ENCODE data around the gene SNTA1. TPM values are rescaled to one million over a fixed set of nuclear protein-coding genes. Genes with fewer than 3 reads are reported as not detected.

The SNTA1 gene
- total RNA-seq, 2 experiments from 2014 or later = 36.6 to 44.8 TPM

DNA sequence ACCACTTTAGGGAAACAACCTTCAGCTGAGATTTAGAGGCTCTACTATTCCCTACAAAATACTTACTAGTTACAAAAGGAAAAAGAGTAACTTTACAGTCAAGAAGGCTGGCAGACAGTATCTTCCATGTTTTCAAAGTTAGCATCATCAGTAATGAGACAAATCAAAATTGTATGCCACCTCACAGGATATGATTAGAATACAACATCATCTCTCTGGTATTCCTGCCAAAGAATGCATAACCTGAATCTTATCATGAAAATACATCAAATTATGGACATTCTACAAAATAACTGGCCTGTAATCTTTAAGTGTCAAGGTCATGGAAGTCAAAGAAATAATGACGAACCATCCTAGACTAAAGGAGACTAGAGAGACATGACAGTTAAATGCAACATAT is 80.7 kb downstream of the SNTA1 start:
- no peaks in the 10 kb centered on the region for H4K20me1 ChIP-seq (ENCODE audit: insufficient read depth, low read length)
- peaks cover 95% of the 10 kb centered on the region for H3K36me3 ChIP-seq (ENCODE audit: insufficient read depth, low read length)
- no peak for TF ChIP-seq EZH2phosphoT487 (IDR thresholded peaks at IDR 0.05; ENCODE audit: borderline replicate concordance, low read depth, low read length)
- TF ChIP-seq, protein P1, sequence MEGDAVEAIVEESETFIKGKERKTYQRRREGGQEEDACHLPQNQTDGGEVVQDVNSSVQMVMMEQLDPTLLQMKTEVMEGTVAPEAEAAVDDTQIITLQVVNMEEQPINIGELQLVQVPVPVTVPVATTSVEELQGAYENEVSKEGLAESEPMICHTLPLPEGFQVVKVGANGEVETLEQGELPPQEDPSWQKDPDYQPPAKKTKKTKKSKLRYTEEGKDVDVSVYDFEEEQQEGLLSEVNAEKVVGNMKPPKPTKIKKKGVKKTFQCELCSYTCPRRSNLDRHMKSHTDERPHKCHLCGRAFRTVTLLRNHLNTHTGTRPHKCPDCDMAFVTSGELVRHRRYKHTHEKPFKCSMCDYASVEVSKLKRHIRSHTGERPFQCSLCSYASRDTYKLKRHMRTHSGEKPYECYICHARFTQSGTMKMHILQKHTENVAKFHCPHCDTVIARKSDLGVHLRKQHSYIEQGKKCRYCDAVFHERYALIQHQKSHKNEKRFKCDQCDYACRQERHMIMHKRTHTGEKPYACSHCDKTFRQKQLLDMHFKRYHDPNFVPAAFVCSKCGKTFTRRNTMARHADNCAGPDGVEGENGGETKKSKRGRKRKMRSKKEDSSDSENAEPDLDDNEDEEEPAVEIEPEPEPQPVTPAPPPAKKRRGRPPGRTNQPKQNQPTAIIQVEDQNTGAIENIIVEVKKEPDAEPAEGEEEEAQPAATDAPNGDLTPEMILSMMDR (conservative IDR thresholded peaks at IDR 0.05; ENCODE audit: low read length) = no peak
- no peak overlapping the region for H3K27ac ChIP-seq (ENCODE audit: low read depth, low read length, poor library complexity, severe bottlenecking)
- H3K4me2 ChIP-seq (ENCODE audit: low read length) = no peak overlapping the region
- H3K4me1 ChIP-seq (ENCODE audit: insufficient read depth, low read length, poor library complexity, severe bottlenecking) = no peaks in the 10 kb centered on the region
- H3K9me2 ChIP-seq (ENCODE audit: insufficient read depth, low read length) = no peaks in the 10 kb centered on the region
- POLR2A ChIA-PET = no interaction called here
- no peak overlapping the region for H2AFZ ChIP-seq (ENCODE audit: low read length)
- no TSS peak for BruUV-seq (replicated peaks)
- CTCF ChIA-PET (ENCODE audit: unreplicated experiment) = interaction anchor here (0.5 kb wide), 1 partner anchor 78 kb away, joined by 3 read pairs; no protein-coding TSS in a partner anchor
- no peaks in the 10 kb centered on the region for H3K9me3 ChIP-seq (ENCODE audit: low read length)
- no peak overlapping the region for H3K4me3 ChIP-seq (ENCODE audit: low read depth, low read length, poor library complexity, severe bottlenecking)
- no peak for DNase-seq (ENCODE audit: low spot score)
- intact Hi-C loops (cut with micrococcal nuclease; ENCODE audit: unreplicated experiment) = no loop called here
- H3K79me2 ChIP-seq (ENCODE audit: insufficient read depth, low read depth, low read length) = no peaks in the 10 kb centered on the region

DNA sequence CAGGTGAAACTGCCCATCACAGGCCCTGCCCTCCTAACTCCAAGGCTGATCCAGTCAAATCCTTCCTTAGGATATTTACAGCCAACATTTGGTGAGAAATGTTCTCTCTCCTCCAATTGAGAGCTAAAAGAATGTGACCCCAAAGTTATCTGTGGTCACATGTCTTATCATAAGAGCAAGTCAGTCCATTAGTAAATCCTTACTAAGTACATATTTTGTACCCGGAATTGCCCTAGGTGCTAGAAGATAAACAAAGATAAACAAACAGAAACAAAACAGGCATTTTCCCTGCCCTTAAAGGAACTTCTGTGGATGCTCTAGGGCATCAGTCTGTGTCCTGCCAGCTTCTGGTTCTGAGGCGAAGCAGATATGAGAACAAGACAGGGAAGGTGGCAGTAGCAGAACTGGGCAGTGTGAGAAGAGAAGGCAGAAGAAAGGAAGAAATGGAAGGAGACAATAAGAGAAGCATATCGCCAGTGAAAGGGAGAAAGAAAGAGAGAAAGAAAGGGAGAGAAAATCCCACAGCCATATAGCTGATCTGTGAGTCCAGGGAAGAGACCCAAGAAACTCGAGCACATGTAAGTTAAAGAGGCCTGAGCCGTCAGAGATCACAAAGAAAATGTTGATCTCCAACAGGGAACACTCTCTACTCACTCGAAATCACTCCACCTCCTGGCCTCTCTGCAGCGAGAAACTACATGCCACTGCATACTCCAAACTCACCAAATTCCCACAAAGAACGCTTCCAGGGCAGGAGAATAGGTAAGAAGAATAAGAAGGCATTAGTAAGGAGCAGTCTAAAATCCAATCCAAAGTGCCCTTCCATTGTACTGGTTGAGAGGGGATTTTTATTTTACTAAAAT is 83.9 kb downstream of the SNTA1 start:
- BruUV-seq (replicated peaks) = no TSS peak
- H2AFZ ChIP-seq (ENCODE audit: low read length) = no peak overlapping the region

More for the DNA sequence above, 83.9 kb downstream of the SNTA1 start:
- Histone ChIP-seq H3K79me2 (ENCODE audit: insufficient read depth, low read depth, low read length) (no peaks in the 10 kb centered on the region), H3K4me2 (ENCODE audit: low read length) (no peak overlapping the region), H3K9me3 (ENCODE audit: low read length) (no peaks in the 10 kb centered on the region), H3K36me3 (ENCODE audit: insufficient read depth, low read length) (peaks cover 69% of the 10 kb centered on the region), H3K9me2 (ENCODE audit: insufficient read depth, low read length) (no peaks in the 10 kb centered on the region), H3K27ac (ENCODE audit: low read depth, low read length, poor library complexity, severe bottlenecking) (no peak overlapping the region), H3K4me3 (ENCODE audit: low read depth, low read length, poor library complexity, severe bottlenecking) (no peak overlapping the region), H4K20me1 (ENCODE audit: insufficient read depth, low read length) (no peaks in the 10 kb centered on the region), H3K4me1 (ENCODE audit: insufficient read depth, low read length, poor library complexity, severe bottlenecking) (no peaks in the 10 kb centered on the region)
- TF ChIP-seq, protein P1 (conservative IDR thresholded peaks at IDR 0.05; ENCODE audit: low read length) = no peak
- TF ChIP-seq EZH2phosphoT487 (IDR thresholded peaks at IDR 0.05; ENCODE audit: borderline replicate concordance, low read depth, low read length) = no peak
- intact Hi-C loops (cut with micrococcal nuclease; ENCODE audit: unreplicated experiment) = no loop called here
- ChIA-PET POLR2A (no interaction called here), CTCF (ENCODE audit: unreplicated experiment) (no interaction called here)
- DNase-seq (ENCODE audit: low spot score) = no peak

Other genes starting within 250 kb of the SNTA1 start
- gene BPIFA3, start 226.4 kb downstream of the SNTA1 start, total RNA-seq (2014; rRNA removed; shearing (Covaris generic)) = not detected in 2 replicates
- not detected in 2 replicates for gene BPIFA3, start 226.4 kb downstream of the SNTA1 start, total RNA-seq (2022)
- not detected in 2 replicates for gene BPIFA1, start 207.8 kb downstream of the SNTA1 start, total RNA-seq (2014; rRNA removed; shearing (Covaris generic))
- not detected in 2 replicates for gene BPIFA1, start 207.8 kb downstream of the SNTA1 start, total RNA-seq (2022)
- not detected in 2 replicates for gene BPIFB1, start 160.5 kb downstream of the SNTA1 start, total RNA-seq (2014; rRNA removed; shearing (Covaris generic))
- not detected in 2 replicates for gene BPIFB1, start 160.5 kb downstream of the SNTA1 start, total RNA-seq (2022)
- 32.1 and 41.2 TPM in 2 replicates for gene CDK5RAP1, start 42.2 kb downstream of the SNTA1 start, total RNA-seq (2014; rRNA removed; shearing (Covaris generic))
- 45.4 and 49.4 TPM in 2 replicates for gene CDK5RAP1, start 42.2 kb downstream of the SNTA1 start, total RNA-seq (2022)
- 32.9 and 38.5 TPM in 2 replicates for gene CBFA2T2, start 46.3 kb upstream of the SNTA1 start, total RNA-seq (2014; rRNA removed; shearing (Covaris generic))
- gene CBFA2T2, start 46.3 kb upstream of the SNTA1 start, total RNA-seq (2022) = 20.7 and 22.2 TPM in 2 replicates
- 0.18 and 0.44 TPM in 2 replicates for gene C20orf144, start 218.6 kb upstream of the SNTA1 start, total RNA-seq (2014; rRNA removed; shearing (Covaris generic))
- gene C20orf144, start 218.6 kb upstream of the SNTA1 start, total RNA-seq (2022) = 0.31 and 0.42 TPM in 2 replicates
- 7.4 and 11.7 TPM in 2 replicates for gene ACTL10, start 223.2 kb upstream of the SNTA1 start, total RNA-seq (2014; rRNA removed; shearing (Covaris generic))
- gene ACTL10, start 223.2 kb upstream of the SNTA1 start, total RNA-seq (2022) = 5.1 and 5.6 TPM in 2 replicates
- 48.2 and 62.4 TPM in 2 replicates for gene NECAB3, start 230.7 kb upstream of the SNTA1 start, total RNA-seq (2014; rRNA removed; shearing (Covaris generic))
- 71.3 and 79.4 TPM in 2 replicates for gene NECAB3, start 230.7 kb upstream of the SNTA1 start, total RNA-seq (2022)
- 128 and 135 TPM in 2 replicates for gene E2F1, start 242.6 kb upstream of the SNTA1 start, total RNA-seq (2014; rRNA removed; shearing (Covaris generic))
- gene E2F1, start 242.6 kb upstream of the SNTA1 start, total RNA-seq (2022) = 148 and 168 TPM in 2 replicates

All from OCI-LY7 (cell line).